Liver (tissue), 9 donors: ENCODE results near the gene CTLA4. TPM values are rescaled to one million over a fixed set of nuclear protein-coding genes. Genes with fewer than 3 reads are reported as not detected.

Experiments
- DNase-seq: peaks from one replicate; pipeline ENCODE4 v3.0.0-alpha.2; 2017; ENCODE audit warnings: low spot score
- H3K27ac ChIP-seq, 2 donors: one replicate each; pipeline ENCODE4 v1.7.0; 2013; ENCODE audit warnings: inconsistent platforms in 2 of 2, low read length in 2 of 2, control low read depth in 1 of 2, low read depth in 1 of 2, mild to moderate bottlenecking in 1 of 2
- H3K27me3 ChIP-seq, 4 donors: one replicate each; pipeline versions ENCODE4 v1.6.1 to v1.7.0; 2013; ENCODE audit warnings: low read length in 3 of 4, inconsistent platforms in 1 of 4, mild to moderate bottlenecking in 1 of 4, moderate library complexity in 1 of 4; ENCODE audit not compliant: control insufficient read depth in 4 of 4, insufficient read depth in 4 of 4
- H3K36me3 ChIP-seq, 4 donors: one replicate each; pipeline versions ENCODE4 v1.6.1 to v1.7.0; 2013; ENCODE audit warnings: low read length in 3 of 4, mild to moderate bottlenecking in 3 of 4, low read depth in 1 of 4, moderate library complexity in 1 of 4; ENCODE audit not compliant: control insufficient read depth in 4 of 4, insufficient read depth in 3 of 4
- H3K4me1 ChIP-seq, 4 donors: one replicate each; pipeline versions ENCODE4 v1.6.1 to v1.7.0; 2013; ENCODE audit warnings: low read length in 3 of 4, mild to moderate bottlenecking in 3 of 4, moderate library complexity in 1 of 4; ENCODE audit not compliant: control insufficient read depth in 4 of 4, insufficient read depth in 4 of 4
- H3K4me3 ChIP-seq, 3 donors: one replicate each; pipeline versions ENCODE4 v1.6.1 to v1.7.0; 2013; ENCODE audit warnings: low read length in 3 of 3, control low read depth in 1 of 3, low read depth in 1 of 3, mild to moderate bottlenecking in 1 of 3
- H3K9ac ChIP-seq, 2 donors: one replicate each; pipeline ENCODE4 v1.7.0; 2013; ENCODE audit warnings: low read length in 2 of 2, mild to moderate bottlenecking in 2 of 2, moderate library complexity in 2 of 2, control low read depth in 1 of 2, low read depth in 1 of 2
- H3K9me3 ChIP-seq, 4 donors: one replicate each; pipeline versions ENCODE4 v1.6.1 to v1.7.0; 2013; ENCODE audit warnings: low read length in 3 of 4; ENCODE audit not compliant: control insufficient read depth in 4 of 4
- ATF3 ChIP-seq: IDR thresholded peaks from 2 replicates; pipeline ENCODE4 v1.6.1; 2016; ENCODE audit warnings: antibody characterized with exemption
- CTCF ChIP-seq: fragments of 150-350 bp; IDR thresholded peaks from 2 replicates; pipeline ENCODE4 v1.5.1; 2017; ENCODE audit warnings: improper control_type of control experiment, low read depth, low read length; ENCODE audit not compliant: missing input control
- EGR1 ChIP-seq, 2 donors: IDR thresholded peaks; 2 replicates each; pipeline ENCODE4 v1.6.1; 2016 to 2018; ENCODE audit warnings: antibody characterized with exemption in 2 of 2, low read depth in 2 of 2
- FOXA1 ChIP-seq: IDR thresholded peaks from 2 replicates; pipeline ENCODE4 v1.6.1; 2016; ENCODE audit warnings: antibody characterized with exemption
- FOXA2 ChIP-seq: IDR thresholded peaks from 2 replicates; pipeline ENCODE4 v1.6.1; 2016; ENCODE audit warnings: antibody characterized with exemption
- GABPA ChIP-seq, 2 donors: IDR thresholded peaks in 1 of 2; conservative IDR thresholded peaks in 1 of 2; 2 replicates each; pipeline ENCODE4 v1.6.1; 2016; ENCODE audit warnings: antibody characterized with exemption in 2 of 2, mild to moderate bottlenecking in 1 of 2, moderate library complexity in 1 of 2
- HNF4A ChIP-seq, 2 donors: conservative IDR thresholded peaks; 2 replicates each; pipeline ENCODE4 v1.6.1; 2016; ENCODE audit warnings: antibody characterized with exemption in 2 of 2, mild to moderate bottlenecking in 2 of 2
- HNF4G ChIP-seq: IDR thresholded peaks from 2 replicates; pipeline ENCODE4 v1.6.1; 2016; ENCODE audit warnings: antibody characterized with exemption
- JUND ChIP-seq, 2 donors: IDR thresholded peaks; 2 replicates each; pipeline ENCODE4 v1.6.1; 2016; ENCODE audit warnings: antibody characterized with exemption in 2 of 2
- MAX ChIP-seq: IDR thresholded peaks from 2 replicates; pipeline ENCODE4 v1.6.1; 2016; ENCODE audit warnings: antibody characterized with exemption
- NR2F2 ChIP-seq: IDR thresholded peaks from 2 replicates; pipeline ENCODE4 v1.6.1; 2016; ENCODE audit warnings: antibody characterized with exemption
- RAD21 ChIP-seq, 2 donors: IDR thresholded peaks; 2 replicates each; pipeline ENCODE4 v1.6.1; 2016; ENCODE audit warnings: antibody characterized with exemption in 2 of 2, mild to moderate bottlenecking in 2 of 2
- REST ChIP-seq: IDR thresholded peaks from 2 replicates; pipeline ENCODE4 v1.6.1; 2016; ENCODE audit warnings: antibody characterized with exemption, mild to moderate bottlenecking
- RXRA ChIP-seq, 2 donors: IDR thresholded peaks; 2 replicates each; pipeline ENCODE4 v1.6.1; 2017 to 2018; ENCODE audit warnings: antibody characterized with exemption in 2 of 2, mild to moderate bottlenecking in 1 of 2
- SP1 ChIP-seq: IDR thresholded peaks from 2 replicates; pipeline ENCODE4 v1.6.1; 2018; ENCODE audit warnings: antibody characterized with exemption, mild to moderate bottlenecking
- TAF1 ChIP-seq: conservative IDR thresholded peaks from 2 replicates; pipeline ENCODE4 v1.6.1; 2016; ENCODE audit warnings: antibody characterized with exemption, mild to moderate bottlenecking
- YY1 ChIP-seq: IDR thresholded peaks from 2 replicates; pipeline ENCODE4 v1.6.1; 2016; ENCODE audit warnings: antibody characterized with exemption, mild to moderate bottlenecking
- ZBTB33 ChIP-seq: IDR thresholded peaks from 2 replicates; pipeline ENCODE4 v1.6.1; 2016; ENCODE audit warnings: antibody characterized with exemption
- WGBS: extraction: QIAGEN DNeasy Blood & Tissue Kit; methylation state at CpG from one replicate; pipeline ENCODE4 v1.1.7; 2013; 5-methylcytosine and 5-hydroxymethylcytosine counted together
- polyA plus RNA-seq, 2 donors: library from polyadenylated mRNA; stranded (reverse) in 1 of 2; unstranded in 1 of 2; fragments of 200-250 nt in 1 of 2; fragments of >200 nt in 1 of 2; fragmentation: Nextera tagmentation in 1 of 2; extraction: Ambion mirVana in 1 of 2; gene quantifications; one replicate each; pipeline versions ENCODE4 v1.2.1 to v1.2.3, GENCODE V29; 2013 to 2015
- total RNA-seq, 2 donors: library from RNA; depleted of rRNA; stranded (reverse); fragments of >200 nt; gene quantifications; one replicate each; pipeline ENCODE4 v1.2.3, GENCODE V29; 2014
- donor health status: healthy.
- donor health status: healthy.
- donor health status: healthy.
- donor health status: healthy.
- donor health status: healthy.

Gene CTLA4
- total and polyA plus RNA-seq, 4 donors: 0.17 TPM; not detected in 3

- Histone ChIP-seq H3K9me3 (no peaks in the 10 kb centered on the region), H3K36me3 (no peaks in the 10 kb centered on the region), H3K4me3 (no peak overlapping the region), H3K9ac (no peak overlapping the region), H3K4me1 (peaks cover 0 to 7% (median 4%) of the 10 kb centered on the region in 4 donors), H3K27ac (no peak overlapping the region), H3K27me3 (no peaks in the 10 kb centered on the region)
- peak; percentile 38 for DNase-seq
- 76% methylated on average over 14 of the region's 14 CpGs for WGBS
- TF ChIP-seq MAX (no peak), RXRA (IDR thresholded peaks at IDR 0.05) (peak in 1 of 2 donors; percentile 50), HNF4A (conservative IDR thresholded peaks at IDR 0.05) (peak in 1 of 2 donors; percentile 66), ZBTB33 (no peak), REST (no peak), TAF1 (no peak), GABPA (IDR thresholded peaks at IDR 0.05 in 1 of 2, conservative IDR thresholded peaks at IDR 0.05 in 1 of 2) (no peak), HNF4G (no peak), RAD21 (IDR thresholded peaks at IDR 0.05) (peak in 1 of 2 donors; percentile 28), ATF3 (no peak), YY1 (no peak), JUND (IDR thresholded peaks at IDR 0.05) (no peak), FOXA1 (no peak), SP1 (peak; percentile 52), CTCF (no peak), EGR1 (IDR thresholded peaks at IDR 0.05; ENCODE audit: low read depth in 2 of 2) (no peak), FOXA2 (no peak), NR2F2 (no peak)
Observed at GRCh38 chr2:203819434-203820133, 48.0 kb upstream of the CTLA4 start.
